Activated CD8-positive, alpha-beta memory T cell treated with anti-CD3 and anti-CD28 coated beads, Interleukin-2, amount 50 U/mL, for 24 hours (primary cell): ENCODE measurements around the gene ALOX12B.
"Not testable (repeated sequence)": the region's sequence is repeated elsewhere in the genome, so short reads cannot be mapped to it uniquely, and the experiment has no call there.

Source experiments
- DNase-seq: peaks from one replicate; pipeline ENCODE4 v3.0.0-alpha.2; 2020; ENCODE audit errors: extremely low read depth

ALOX12B gene

DNA sequence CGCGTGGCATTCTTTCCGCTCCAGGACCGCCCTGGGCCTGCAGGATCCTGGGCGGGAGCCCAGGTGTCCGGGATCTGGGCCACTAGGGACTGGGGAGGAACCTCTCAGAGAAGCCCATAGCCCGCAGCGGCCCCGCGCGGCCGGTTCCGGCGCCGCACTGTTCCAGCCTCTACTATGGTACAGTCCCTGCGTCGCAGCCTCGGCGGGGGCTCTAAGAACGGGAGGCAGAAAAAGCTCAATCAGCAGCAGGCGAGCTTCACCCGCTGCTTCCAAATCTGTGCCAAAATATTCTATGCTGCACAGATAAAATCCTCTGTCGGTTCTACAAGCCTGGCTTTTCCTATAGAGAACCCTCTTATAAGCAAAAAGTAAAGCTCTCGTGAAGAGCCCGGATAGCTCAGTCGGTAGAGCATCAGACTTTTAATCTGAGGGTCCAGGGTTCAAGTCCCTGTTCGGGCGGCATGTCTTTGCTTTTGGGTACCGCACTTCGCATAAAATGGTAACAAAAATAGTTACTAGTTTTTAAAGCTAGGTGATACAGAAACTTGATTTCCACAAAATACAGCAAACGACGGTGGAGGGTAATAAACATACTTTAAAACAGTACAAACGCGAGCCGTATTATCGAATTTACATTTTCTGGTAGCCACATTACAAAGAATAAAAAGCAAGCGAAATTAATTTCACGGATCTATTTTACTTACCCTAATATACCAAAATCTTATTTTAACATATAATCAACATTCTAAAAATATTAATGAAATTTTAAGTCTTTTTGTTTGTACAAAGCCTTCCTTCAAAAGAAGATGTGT lies 31.5 kb upstream of the ALOX12B start:
- peak; percentile 65 for DNase-seq

DNA sequence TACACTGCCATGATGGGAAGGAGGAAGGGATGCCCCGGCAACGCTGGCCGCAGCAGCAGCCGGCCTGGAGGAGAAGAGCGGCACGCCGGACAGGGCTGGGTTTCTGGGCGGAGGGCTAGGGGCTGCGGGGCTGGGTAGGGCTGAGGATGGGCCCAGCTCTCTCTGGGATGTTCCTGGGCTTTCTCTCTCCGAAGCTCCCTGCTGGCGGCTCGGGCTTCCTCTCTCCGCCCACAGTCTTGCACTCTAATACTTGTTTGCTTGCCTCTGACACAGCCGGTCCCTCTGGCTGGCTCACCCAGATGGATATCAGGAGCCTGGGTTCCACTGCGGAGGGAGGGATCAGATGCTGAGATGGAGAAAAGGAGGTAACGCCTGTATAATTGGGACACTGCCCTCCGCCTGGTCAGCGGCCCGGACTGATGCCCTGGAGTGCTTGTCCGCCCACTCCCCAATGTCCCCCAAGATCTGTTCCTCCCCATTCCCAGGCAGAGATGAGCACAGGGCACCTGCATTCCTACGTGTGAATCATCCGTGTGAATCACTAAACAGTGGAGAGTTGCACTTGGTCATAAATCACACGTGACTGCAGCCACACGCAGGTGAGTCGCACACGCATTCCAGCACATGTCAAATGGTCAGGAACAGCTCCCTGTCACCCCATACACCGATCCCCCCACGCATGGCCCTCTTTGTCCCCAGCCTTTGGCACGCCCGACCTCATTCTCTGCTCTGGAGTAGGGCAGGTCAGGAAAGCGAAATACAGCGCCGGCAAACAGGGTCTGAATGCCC lies 30.7 kb upstream of the ALOX12B start, which contains the start of gene ALOXE3:
Gene ALOXE3, minus strand, starts transcription at position 535 of the 789 bp plus-strand sequence. Its CDS starts 524 bp downstream, at position 11.
- no peak for DNase-seq

DNA sequence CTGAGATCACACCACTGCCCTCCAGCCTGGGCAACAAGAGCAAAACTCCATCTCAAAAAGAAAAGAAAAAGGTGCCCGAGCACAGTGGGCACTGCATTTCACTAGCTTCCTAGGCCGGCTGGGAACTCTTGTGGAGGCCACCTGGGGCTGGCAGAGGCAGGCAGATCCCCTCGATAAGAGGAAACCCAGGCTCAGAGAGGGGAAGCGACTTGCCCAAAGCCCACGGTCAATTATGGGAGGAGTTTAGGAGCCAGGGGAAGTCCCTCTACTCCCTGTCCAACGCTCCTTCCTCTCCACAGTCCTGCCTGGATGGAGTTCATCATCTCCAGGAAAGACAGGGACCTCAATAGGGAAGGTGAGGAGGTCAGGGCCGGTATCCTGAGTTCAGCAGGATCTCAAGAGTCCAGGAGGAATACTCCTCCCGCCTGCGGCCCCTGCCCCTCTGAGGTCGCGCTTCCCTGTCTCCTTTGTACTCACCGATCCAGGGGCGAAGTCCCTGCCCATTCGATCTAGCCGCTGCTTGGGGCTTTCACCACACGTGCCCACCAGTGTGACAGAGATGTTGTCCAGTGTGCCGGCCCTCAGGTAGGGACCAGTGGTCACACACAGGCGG lies 30.0 kb upstream of the ALOX12B start:
- no peak for DNase-seq

DNA sequence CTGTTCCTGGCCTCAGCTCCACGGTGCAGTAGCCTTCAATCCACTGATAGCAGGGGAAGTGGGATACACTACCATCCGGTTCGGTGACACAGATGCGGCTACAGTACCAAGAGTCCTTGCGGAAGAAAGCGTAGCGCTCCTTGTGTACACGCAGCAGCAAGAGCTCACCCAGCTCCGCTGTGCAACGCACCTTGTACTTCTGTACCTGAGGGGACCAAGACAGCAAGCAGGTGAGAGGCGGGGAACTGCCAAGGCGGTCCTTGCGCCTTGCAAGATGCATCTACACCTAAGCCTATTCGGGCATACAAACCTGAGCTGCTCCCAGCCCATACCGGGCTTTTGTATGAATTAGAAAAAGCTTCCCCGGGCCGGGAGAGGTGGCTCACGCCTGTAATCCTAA lies 29.3 kb upstream of the ALOX12B start:
- no peak for DNase-seq

DNA sequence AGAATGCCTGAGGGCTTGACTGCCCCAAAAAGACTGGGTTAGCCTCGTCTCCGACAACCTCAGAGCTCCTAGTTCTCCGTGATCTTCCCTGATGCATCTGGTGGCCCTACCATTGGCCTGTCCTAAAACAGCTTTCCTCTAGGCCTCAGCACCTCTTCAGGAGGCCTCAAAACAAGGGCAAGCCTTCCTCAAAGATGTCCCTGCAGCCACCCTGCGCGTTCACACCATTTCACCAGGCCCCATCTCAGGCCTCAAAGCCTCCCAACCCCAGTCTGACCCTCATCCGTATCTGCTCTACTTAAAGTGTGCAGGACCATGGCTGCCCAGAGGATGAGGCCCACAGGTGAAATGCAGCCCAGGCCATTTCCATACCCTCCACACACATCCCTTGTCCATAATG lies 23.4 kb upstream of the ALOX12B start:
- no peak for DNase-seq

DNA sequence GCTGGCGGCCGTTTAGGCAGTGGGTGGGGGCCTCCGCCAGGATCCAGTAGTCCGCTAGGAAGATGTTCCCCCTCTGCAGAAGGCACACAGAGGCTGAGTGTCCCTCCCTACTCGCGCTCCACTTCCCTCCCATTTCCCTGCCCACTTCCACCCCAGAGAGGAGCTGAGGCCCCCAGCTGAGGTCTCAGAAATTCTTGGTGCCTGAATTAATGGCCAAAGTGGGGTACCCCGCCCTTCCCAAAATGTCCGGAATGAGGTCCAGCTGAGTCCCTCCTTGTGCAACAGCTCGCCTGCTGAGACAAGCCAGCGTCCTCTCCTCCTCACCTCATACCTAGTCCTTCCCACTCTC lies 22.9 kb upstream of the ALOX12B start:
- no peak for DNase-seq

DNA sequence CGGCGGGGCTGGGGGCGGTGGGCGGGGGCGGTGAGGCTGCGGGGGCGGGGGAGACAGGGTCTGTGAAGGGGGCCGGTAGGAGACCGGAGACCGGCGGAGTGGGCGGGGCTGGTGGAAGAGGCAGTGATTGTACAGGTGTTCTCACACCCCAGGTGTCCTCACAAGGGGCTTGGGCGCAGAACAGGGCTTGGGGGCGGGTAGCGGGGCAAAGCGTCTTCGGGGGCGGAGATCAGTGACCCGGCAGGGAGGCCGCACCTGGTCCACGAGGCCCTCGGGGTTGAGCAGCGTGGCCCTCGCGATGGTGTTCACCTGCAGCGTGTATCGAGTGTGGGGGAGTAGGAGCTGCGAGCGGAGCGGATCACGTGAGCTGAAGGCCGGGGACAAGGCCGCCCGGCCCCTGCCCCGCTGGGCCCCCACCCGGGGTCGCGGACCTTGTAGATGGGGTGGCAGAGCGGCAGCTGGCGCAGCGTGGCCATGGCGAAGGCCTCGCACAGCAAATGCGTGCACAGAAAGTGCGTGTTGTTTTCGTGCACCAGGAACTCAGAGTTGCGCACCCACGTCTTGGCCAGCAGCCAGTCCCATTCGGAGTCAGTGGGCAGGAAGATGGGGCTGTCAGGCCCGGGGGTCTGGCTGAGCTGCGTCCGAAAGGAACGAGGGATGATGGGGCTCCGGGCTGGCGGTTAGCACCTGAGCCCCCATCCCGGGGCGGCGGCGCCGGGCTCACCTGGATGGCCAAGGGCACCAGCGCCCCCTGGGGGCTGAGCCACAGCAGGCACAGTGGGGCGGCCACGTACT lies 22.3 kb upstream of the ALOX12B start:
- no peak for DNase-seq

DNA sequence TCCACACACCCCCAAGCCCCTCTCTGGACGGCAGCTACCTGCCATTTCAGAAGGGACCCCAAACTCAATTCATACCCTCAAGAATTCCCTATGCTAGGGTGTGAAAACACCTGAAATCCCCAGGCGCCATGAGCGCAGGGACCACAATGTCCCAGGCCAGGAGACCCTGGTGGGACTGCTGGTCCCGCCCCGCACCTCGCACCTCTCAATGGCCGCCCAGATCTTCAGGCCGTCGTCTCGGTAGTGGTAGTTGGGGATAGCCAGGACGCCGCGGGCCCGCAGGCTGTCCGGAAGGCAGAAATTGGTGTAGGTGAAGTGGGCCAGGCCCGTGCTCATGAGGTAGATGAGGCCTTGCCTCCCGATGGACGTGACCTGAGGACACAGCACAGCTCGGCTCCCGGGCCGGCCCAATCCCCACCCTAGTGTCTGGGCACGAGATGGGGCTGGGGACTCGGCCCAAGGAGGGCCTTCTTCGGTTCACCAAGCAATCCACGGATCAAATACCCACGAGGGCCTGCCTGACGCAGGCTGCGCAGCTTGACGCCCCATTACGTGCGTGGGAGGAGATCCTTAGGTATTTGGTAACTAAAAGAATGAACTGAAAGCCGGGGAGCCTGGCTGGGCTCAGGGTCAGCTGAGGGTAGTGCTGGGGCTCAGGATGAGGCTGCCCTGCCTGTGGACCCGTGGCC lies 21.6 kb upstream of the ALOX12B start:
- DNase-seq: no peak

DNA sequence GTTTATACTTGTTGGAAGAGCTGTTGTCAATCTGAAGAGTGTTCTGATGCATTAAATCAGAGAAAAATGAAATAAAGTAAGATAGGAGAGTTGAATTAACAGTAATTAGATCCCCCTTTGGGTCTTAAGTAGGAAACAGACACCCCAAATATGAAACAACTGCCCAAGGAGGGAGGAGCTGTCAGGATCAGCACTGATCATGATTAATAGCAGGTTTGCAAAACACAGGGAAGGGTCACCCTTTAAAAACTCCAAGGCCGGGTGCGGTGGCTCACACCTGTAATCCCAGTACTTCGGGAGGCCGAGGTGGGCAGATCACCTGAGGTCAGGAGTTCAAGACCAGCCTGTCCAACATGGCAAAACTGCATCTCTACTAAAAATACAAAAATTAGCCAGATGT lies 19.5 kb upstream of the ALOX12B start:
- not testable (repeated sequence) for DNase-seq

DNA sequence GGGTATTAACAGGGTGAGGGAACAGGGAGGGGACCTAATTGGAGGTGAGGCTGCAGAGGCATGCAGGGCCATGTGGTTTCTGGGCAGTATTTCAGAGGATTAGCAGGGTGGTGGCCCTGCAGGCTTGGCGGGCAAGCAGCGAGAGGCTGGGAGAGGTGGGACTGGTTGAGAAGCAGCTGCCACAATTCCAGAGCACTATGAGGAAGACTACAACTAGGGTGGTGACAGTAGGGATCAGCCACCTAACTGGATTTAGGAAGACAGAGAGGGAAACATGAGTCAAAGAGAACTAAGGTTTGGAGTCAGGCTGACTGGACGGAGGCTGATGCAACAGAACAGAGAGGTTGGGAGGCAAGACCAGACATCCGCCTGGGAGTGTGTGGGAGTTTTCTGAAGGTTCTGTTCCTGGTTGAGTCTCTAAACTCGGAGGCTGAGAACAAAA lies 18.5 kb upstream of the ALOX12B start:
- no peak for DNase-seq

DNA sequence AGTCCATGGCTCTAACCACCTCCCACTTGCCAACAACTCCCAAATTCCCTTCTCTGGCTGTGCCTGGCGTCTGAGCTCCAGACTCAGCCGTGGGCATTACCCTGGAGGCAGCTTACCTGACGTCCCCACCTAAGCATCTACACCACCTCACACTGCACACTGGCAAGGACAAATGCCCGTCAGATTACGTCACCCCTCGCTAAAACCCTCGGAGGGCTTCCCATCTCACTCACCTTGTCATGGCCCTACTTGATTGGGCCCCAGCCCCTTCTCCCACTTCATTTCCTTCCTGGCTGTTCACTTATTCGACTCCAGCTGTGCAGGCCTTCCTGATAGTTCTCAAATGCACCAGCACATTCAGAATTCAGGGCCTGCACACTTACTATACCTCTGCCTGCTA lies 17.4 kb upstream of the ALOX12B start:
- DNase-seq: no peak

DNA sequence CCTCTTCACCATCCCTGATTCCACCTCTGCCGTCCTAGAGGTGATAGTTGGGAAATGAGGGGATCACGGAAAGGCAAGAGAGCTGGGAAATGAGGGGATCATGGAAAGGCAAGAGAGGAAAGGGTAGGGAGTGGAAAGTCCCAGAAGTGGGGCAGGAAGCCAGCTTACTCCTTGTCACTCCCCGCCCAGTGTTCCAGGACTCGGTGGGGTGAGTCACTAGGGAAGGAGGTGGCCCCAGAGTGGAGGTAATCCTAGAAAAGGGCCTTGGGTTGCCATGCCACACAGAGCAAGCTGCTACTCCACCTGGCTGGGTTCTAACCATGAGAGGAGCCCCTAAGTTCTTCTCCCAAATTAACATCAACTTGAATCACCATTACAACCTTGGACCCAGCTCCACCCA lies 16.0 kb upstream of the ALOX12B start:
- DNase-seq: no peak

DNA sequence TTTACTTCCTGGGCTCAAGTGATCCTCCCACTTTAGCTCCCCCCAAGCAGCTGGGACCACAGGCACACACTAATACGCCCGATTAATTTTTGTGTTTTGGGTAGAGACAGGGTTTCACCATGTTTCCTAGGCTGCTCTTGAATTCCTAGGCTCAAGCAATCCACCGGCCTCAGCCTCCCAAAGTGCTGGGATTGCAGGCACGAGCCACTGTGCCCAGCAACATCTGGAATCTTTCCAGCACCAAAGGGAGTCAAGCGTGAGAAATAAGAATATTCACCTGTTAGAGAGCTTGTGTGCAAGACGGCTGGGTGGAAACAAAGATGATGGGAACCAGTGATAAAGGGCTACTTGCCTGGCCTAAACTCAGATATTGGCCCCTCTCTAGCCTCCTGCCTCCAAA lies 14.2 kb upstream of the ALOX12B start:
- no peak for DNase-seq

DNA sequence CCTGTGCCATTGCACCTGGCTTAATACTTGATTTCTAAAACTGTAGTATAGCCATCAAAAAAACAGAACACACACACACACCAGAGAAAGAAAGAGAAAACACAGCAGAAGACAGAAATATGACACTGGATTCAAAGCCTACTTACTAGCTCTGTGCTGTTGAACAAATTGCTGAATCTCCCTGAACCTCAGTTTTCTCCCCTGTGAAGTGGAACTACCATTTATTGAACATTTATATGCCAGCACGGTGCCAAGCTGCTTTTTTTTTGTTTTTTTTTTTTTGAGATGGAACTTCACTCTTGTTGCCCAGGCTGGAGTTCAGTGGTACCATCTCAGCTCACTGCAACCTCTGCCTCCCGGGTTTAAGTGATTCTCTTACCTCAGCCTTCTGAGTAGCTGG lies 13.2 kb upstream of the ALOX12B start:
- no peak for DNase-seq

DNA sequence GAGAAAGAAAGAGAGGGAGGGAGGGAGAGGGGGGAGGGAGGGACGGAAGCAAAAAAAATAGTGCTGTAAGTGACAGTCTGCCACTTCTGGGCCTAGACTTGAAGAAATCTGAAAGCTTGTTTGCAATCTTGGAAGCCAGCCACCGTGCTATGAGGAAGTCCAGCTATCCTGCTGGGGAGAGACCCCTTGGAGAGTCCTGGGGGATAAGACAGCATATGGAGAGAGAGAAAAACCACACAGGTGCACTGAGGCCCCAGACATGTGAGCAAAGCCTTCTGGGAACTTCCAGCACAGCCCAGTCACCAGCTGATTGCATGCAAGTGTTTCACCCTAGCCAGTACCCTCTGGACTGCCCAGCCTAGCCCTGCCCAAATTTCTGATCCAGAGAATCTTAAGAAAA lies 12.6 kb upstream of the ALOX12B start:
- no peak for DNase-seq

DNA sequence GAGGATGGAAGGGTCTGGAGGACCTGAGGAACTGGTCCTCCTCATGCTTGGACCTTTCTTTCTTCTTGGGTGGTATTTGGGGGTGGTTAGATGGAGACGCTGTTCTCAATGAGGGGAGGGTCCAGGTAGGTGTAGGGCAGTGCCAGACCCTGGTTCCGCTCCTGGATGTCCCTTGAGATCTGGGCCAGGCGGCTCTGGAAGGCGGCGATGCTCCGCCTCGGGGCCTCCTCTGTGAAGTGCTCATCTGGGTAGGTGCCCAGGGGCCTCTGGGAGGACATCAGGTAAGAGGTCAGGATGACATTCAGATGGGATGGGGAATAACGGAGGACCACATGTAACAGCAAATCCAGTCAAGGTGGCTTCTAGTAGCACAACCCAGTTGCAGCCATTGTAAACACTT lies 9.0 kb upstream of the ALOX12B start:
- no peak for DNase-seq

DNA sequence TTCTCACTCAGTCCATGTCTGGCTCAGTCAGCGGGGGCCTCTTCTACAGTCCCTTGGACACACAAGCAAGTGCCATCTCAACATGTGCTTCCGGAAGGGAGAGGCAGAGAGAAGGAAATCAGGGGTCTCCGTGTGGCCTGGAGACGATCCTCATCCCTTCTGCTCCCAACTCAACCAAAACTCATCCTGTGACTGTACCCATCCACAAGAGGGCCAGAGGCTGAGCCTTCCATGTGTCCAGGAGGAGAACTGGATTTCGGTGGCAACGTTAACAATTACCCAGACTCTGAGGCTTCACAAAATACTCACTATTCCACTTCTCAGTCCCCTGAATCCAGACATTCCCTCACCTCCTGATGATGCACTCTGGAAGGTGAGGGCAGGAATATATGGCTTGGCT lies 7.8 kb upstream of the ALOX12B start:
- DNase-seq: no peak

DNA sequence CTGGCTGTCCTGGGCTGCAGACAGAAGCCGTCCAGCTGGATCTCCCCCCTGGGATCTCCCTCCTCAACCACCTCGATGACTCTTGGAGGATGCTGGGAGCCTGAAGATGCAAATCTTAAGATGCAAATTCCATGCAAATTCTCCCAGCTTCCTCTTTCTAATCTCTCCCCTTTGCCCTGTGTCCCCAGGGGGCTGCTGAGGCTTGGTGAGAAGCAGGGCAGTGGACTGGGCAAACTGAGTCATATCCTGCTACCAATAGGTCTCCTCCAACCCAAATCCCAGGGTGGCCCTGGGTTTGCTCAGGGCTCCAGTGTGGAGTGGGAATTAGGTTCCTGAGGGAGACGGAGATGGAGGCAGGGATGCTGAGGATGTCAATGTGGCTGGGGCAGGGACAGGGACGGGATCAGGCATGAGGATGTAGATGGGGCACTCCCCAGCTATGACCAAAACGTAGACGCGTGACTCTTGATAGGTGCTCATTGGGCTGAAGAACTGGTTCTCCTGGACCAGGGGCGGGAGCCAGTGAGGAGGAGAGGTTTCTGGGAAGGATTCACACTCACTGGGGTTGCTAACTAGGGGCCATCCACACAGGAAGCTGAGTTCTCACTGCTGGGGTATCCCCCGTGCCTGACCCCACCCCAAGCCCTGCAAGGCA lies 3.6 kb upstream of the ALOX12B start:
- no peak for DNase-seq

DNA sequence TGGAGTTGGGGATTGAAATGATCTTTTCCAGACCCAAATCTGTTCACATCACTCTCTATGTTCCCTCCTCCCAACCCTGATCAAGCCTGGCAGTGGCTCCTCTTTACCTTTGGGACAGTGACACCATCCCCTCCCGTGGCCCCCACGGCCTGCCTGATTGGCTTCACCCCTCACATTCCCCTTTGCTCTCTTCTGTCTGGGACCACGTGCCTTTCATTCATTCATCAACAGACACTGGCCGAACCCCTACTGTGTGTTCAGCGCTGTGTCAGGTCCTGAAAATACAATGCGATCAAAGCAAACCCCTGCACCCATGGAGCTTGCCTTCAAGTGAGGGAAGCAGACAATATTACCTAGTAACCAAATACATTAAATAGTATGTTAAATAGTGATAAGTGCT lies 2.2 kb upstream of the ALOX12B start:
- no peak for DNase-seq

DNA sequence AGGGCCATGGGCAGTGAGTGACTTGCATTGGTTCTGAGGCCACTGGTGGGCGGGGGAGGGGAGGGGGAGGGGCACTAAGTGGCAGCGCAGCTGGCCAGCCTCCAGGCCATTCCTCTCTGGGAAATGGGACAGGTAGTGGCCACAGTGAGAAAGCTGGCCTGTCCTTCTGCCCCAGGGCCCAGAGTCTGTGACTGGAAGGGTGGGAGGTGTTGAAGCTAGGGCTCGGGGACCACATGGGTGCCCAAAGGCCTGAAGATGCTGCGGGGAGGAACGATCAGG lies 375 bp upstream of the ALOX12B start:
- no peak for DNase-seq

DNA sequence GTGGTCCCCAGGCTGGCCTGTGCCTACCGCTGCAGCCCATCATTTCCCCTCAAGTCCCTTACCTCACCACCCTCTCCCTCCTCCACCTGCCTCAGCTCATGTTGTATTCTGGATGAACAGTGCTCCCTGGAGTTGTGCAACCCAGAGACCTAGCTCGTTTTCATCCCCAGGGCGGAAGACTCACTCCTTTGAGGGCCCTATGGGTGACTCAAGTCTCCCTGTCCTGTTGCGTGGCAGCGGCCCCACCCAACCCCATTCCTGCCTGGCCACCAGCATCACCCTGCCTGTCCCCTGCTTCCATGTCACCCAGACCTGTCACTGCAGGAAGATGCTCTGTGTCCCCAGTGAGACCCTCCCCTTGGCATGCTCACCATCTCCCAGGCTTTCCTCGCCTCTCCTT lies 3.3 kb downstream of the ALOX12B start:
- no peak for DNase-seq
